ENCODE data around the gene PLXNA3.

Gene PLXNA3

GRCh38 chrX:154458954-154459778 lies 1.1 kb downstream of the PLXNA3 start:
- peak; percentile 19 for DNase-seq (ENCODE audit: low spot score)

GRCh38 chrX:154459832-154460231 lies 1.8 kb downstream of the PLXNA3 start:
- no peak for DNase-seq (ENCODE audit: low spot score)

- DNase-seq (ENCODE audit: low spot score) = no peak
Measured at GRCh38 chrX:154460326-154460725, 2.2 kb downstream of the PLXNA3 start.

- no peak for DNase-seq (ENCODE audit: low spot score)
Measured at GRCh38 chrX:154462396-154462795, 4.3 kb downstream of the PLXNA3 start.

GRCh38 chrX:154463611-154464220 lies 5.6 kb downstream of the PLXNA3 start:
- no peak for DNase-seq (ENCODE audit: low spot score)

- no peak for DNase-seq (ENCODE audit: low spot score)
Measured at GRCh38 chrX:154464806-154465365, 6.8 kb downstream of the PLXNA3 start.

- no peak for DNase-seq (ENCODE audit: low spot score)
Measured at GRCh38 chrX:154465601-154466000, 7.5 kb downstream of the PLXNA3 start.

GRCh38 chrX:154466036-154466435 lies 8.0 kb downstream of the PLXNA3 start:
- no peak for DNase-seq (ENCODE audit: low spot score)

GRCh38 chrX:154466907-154467306 lies 8.8 kb downstream of the PLXNA3 start:
- DNase-seq (ENCODE audit: low spot score) = no peak

- no peak for DNase-seq (ENCODE audit: low spot score)
Measured at GRCh38 chrX:154467556-154467955, 9.5 kb downstream of the PLXNA3 start.

GRCh38 chrX:154468217-154468616 lies 10.1 kb downstream of the PLXNA3 start:
- no peak for DNase-seq (ENCODE audit: low spot score)

- no peak for DNase-seq (ENCODE audit: low spot score)
Measured at GRCh38 chrX:154469114-154469513, 11.0 kb downstream of the PLXNA3 start.

- DNase-seq (ENCODE audit: low spot score) = no peak
Measured at GRCh38 chrX:154469880-154470279, 11.8 kb downstream of the PLXNA3 start.

GRCh38 chrX:154470434-154470833 lies 12.4 kb downstream of the PLXNA3 start:
- DNase-seq (ENCODE audit: low spot score) = no peak

GRCh38 chrX:154470914-154471568 lies 13.0 kb downstream of the PLXNA3 start:
- no peak for DNase-seq (ENCODE audit: low spot score)

GRCh38 chrX:154471839-154472684 lies 14.0 kb downstream of the PLXNA3 start:
- DNase-seq (ENCODE audit: low spot score) = no peak

- no peak for DNase-seq (ENCODE audit: low spot score)
Measured at GRCh38 chrX:154472685-154473632, 14.9 kb downstream of the PLXNA3 start.

- DNase-seq (ENCODE audit: low spot score) = no peak
Measured at GRCh38 chrX:154473683-154474082, 15.6 kb downstream of the PLXNA3 start.

- DNase-seq (ENCODE audit: low spot score) = no peak
Measured at GRCh38 chrX:154476821-154477220, 18.7 kb downstream of the PLXNA3 start.

- no peak for DNase-seq (ENCODE audit: low spot score)
Measured at GRCh38 chrX:154477891-154478477, 19.9 kb downstream of the PLXNA3 start.

Measured in CD4-positive, alpha-beta T cell treated with Interleukin-2 at 100 ng/mL for 4 hours (primary cell).